Lung (tissue), 12 donors: ENCODE measurements around the gene DLG2. TPM values are rescaled to one million over a fixed set of nuclear protein-coding genes. Genes with fewer than 3 reads are reported as not detected.

Experiments
- ATAC-seq: fragments of 200-7000 bp; cut with Tn5 transposase; one replicate; pipeline ENCODE4 v1.9.1; 2020; ENCODE audit warnings: moderate number of reproducible peaks; ENCODE audit not compliant: insufficient read depth, low FRiP score
- DNase-seq, 3 donors: peaks; one replicate each; pipeline ENCODE4 v3.0.0-alpha.2; 2013 to 2017
- H3K27ac ChIP-seq, 2 donors: one replicate each; pipeline ENCODE4 v1.5.1; 2013; ENCODE audit warnings: mild to moderate bottlenecking in 2 of 2, moderate library complexity in 2 of 2, control low read depth in 1 of 2, inconsistent platforms in 1 of 2, low read depth in 1 of 2, low read length in 1 of 2
- H3K27me3 ChIP-seq, 3 donors: one replicate each; pipeline ENCODE4 v1.5.1; 2013; ENCODE audit warnings: low read length in 2 of 3; ENCODE audit not compliant: control insufficient read depth in 3 of 3, insufficient read depth in 3 of 3
- H3K36me3 ChIP-seq, 4 donors: one replicate each; pipeline ENCODE4 v1.5.1; 2013; ENCODE audit warnings: low read length in 4 of 4, mild to moderate bottlenecking in 1 of 4, moderate library complexity in 1 of 4; ENCODE audit not compliant: control insufficient read depth in 4 of 4, insufficient read depth in 4 of 4
- H3K4me1 ChIP-seq, 5 donors: one replicate each; pipeline ENCODE4 v1.5.1; 2013; ENCODE audit warnings: low read length in 5 of 5, mild to moderate bottlenecking in 2 of 5, moderate library complexity in 1 of 5; ENCODE audit not compliant: control insufficient read depth in 5 of 5, insufficient read depth in 5 of 5
- H3K4me3 ChIP-seq: one replicate; pipeline ENCODE4 v1.5.1; 2013; ENCODE audit warnings: mild to moderate bottlenecking, control low read depth, moderate library complexity
- H3K9ac ChIP-seq, 2 donors: one replicate each; pipeline ENCODE4 v1.5.1; 2013; ENCODE audit warnings: low read length in 2 of 2, control low read depth in 1 of 2; ENCODE audit not compliant: insufficient read depth in 1 of 2
- H3K9me3 ChIP-seq, 4 donors: one replicate each; pipeline ENCODE4 v1.5.1; 2013; ENCODE audit warnings: low read length in 3 of 4, mild to moderate bottlenecking in 1 of 4, moderate library complexity in 1 of 4; ENCODE audit not compliant: control insufficient read depth in 4 of 4, insufficient read depth in 3 of 4
- WGBS, 2 donors: extraction: QIAGEN DNeasy Blood & Tissue Kit; methylation state at CpG; one replicate each; pipeline ENCODE4 v1.1.7; 2013; 5-methylcytosine and 5-hydroxymethylcytosine counted together
- polyA plus RNA-seq, 2 donors: library from polyadenylated mRNA; stranded (reverse); fragments of 200-250 nt; gene quantifications; one replicate each; pipeline ENCODE4 v1.2.1, GENCODE V29; 2013
- total RNA-seq, 2 donors: library from RNA; depleted of rRNA in 1 of 2; stranded (reverse); fragments of >200 nt in 1 of 2; gene quantifications; one replicate each; pipeline ENCODE4 v1.2.1, GENCODE V29; 2014 to 2021
- TF ChIP-seq, protein P1 (sequence below): IDR thresholded peaks from 2 replicates; pipeline ENCODE4 v1.5.1; 2012; ENCODE audit warnings: mild to moderate bottlenecking; ENCODE audit errors: control extremely low read depth, extremely low read depth
- donor health status: control.
- donor health status: control.
- donor health status: Bipolar disorder and iron deficiency.
- donor health status: healthy.
- donor health status: DM: yes; HTN: yes; CAD: no.

Gene DLG2
- total and polyA plus RNA-seq, 4 donors, result 0.32 to 24.1 (median 5.4) TPM

DNA sequence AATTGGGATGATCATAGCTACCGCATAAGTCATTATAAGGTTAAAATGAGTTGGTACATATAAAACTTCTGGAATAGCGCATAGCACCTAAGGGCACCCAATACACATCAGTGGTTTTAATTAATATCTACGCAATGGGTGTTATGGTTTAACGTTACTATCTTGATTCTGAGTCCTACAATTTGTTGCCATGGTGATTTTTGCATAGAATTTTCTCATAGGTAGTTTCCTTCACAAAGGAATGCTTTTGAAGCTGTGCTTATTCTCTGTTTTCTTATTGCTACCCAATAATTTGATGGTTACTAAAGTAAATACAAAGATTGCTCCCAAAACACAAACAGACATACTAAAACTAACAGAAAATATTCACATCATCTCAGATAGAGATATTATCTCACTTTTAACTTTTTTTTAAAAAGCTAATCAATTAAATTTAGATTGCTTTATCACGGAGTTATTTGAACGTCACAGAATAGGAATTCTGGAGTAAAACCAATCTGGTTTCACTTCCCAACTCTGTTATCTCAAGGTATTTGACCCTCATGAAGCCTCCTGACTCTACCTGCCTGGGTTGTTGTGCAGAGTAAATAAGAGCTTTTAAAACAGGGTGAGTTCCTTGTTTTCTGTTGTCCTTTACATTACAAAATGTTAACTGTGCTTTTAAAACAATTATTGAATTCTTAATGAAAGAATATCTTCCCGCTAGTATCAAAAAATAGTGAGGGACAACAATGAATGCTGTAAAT is 1705.5 kb downstream of the DLG2 start:
- ATAC-seq, result no peak
- TF ChIP-seq, protein P1, sequence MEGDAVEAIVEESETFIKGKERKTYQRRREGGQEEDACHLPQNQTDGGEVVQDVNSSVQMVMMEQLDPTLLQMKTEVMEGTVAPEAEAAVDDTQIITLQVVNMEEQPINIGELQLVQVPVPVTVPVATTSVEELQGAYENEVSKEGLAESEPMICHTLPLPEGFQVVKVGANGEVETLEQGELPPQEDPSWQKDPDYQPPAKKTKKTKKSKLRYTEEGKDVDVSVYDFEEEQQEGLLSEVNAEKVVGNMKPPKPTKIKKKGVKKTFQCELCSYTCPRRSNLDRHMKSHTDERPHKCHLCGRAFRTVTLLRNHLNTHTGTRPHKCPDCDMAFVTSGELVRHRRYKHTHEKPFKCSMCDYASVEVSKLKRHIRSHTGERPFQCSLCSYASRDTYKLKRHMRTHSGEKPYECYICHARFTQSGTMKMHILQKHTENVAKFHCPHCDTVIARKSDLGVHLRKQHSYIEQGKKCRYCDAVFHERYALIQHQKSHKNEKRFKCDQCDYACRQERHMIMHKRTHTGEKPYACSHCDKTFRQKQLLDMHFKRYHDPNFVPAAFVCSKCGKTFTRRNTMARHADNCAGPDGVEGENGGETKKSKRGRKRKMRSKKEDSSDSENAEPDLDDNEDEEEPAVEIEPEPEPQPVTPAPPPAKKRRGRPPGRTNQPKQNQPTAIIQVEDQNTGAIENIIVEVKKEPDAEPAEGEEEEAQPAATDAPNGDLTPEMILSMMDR, result no peak
- no peak overlapping the region for H3K9ac ChIP-seq
- H3K4me1 ChIP-seq, result no peaks in the 10 kb centered on the region
- no peaks in the 10 kb centered on the region for H3K36me3 ChIP-seq
- H3K4me3 ChIP-seq, result no peak overlapping the region
- no peak for DNase-seq
- no peak overlapping the region for H3K27ac ChIP-seq
- 79 to 86% methylated on average over 7 of the region's 7 CpGs for WGBS, 2 donors
- no peaks in the 10 kb centered on the region for H3K27me3 ChIP-seq
- peaks cover 0 to 2% (median 0%) of the 10 kb centered on the region in 4 donors for H3K9me3 ChIP-seq

GRCh38 chr11:83918476-83918875 is 1708.7 kb downstream of the DLG2 start:
- H3K27ac ChIP-seq, result no peak overlapping the region

GRCh38 chr11:83914995-83915394 is 1712.1 kb downstream of the DLG2 start:
- Histone ChIP-seq H3K9me3 (no peaks in the 10 kb centered on the region), H3K9ac (no peak overlapping the region), H3K4me3 (no peak overlapping the region), H3K4me1 (no peaks in the 10 kb centered on the region), H3K27me3 (no peaks in the 10 kb centered on the region), H3K36me3 (no peaks in the 10 kb centered on the region), H3K27ac (no peak overlapping the region)
- TF ChIP-seq, protein P1, result no peak
- ATAC-seq, result no peak
- no peak for DNase-seq

More at GRCh38 chr11:83918476-83918875, 1708.7 kb downstream of the DLG2 start:
- 46 to 55% methylated on average over 3 of the region's 3 CpGs for WGBS, 2 donors
- TF ChIP-seq, protein P1, result no peak
- H3K9me3 ChIP-seq, result no peaks in the 10 kb centered on the region
- no peaks in the 10 kb centered on the region for H3K36me3 ChIP-seq
- H3K9ac ChIP-seq, result no peak overlapping the region
- no peak for DNase-seq
- ATAC-seq, result no peak
- H3K4me1 ChIP-seq, result no peaks in the 10 kb centered on the region
- no peaks in the 10 kb centered on the region for H3K27me3 ChIP-seq
- H3K4me3 ChIP-seq, result no peak overlapping the region
